ENCODE results near the gene TNFRSF14.

Gene TNFRSF14

DNA sequence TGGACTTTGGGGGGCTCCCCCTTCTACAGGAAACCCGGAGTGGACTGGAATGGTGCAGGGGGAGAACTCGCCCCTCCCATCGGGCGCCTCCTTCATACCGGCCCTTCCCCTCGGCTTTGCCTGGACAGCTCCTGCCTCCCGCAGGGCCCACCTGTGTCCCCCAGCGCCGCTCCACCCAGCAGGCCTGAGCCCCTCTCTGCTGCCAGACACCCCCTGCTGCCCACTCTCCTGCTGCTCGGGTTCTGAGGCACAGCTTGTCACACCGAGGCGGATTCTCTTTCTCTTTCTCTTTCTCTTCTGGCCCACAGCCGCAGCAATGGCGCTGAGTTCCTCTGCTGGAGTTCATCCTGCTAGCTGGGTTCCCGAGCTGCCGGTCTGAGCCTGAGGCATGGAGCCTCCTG lies at the start of gene TNFRSF14:
Gene TNFRSF14, plus strand, starts transcription at position 95 of the 401 bp plus-strand sequence. Its CDS starts 294 bp downstream, at position 389.
- no peak for DNase-seq (ENCODE audit: low read depth)

DNA sequence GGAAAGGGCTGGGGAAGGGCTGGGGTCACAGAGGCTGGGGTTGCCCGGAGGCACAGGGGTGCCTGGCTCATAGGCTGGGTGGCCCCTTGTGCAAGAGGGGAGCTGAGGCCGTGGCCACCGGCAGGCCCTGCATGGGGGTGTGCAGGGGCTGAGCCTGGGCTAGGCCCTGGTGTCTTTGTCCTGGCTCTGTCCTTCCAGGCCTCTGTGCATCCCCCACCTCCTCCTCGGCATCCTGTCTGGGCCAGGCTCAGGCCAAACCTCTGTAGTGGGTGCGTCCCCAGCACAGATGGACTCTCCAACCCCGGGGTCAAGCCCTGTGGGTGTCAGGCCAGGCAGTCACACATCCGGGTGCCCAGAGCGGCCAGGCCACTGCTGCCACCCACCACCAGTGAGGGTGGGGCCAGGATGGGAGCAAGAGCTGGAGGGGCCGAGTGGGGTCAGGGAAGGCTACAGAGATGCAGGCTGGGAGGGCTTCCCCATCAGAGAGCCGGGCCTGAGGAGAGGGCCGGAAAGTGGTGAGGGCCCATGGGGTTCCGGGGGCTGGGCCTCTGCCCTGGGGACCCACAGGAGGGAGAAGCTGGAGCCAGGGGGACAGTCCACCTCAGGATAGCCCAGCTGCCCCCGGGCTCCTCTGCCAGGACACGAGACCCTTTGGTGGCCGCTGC lies 49.1 kb upstream of the TNFRSF14 start:
- DNase-seq (ENCODE audit: low read depth): no peak

DNA sequence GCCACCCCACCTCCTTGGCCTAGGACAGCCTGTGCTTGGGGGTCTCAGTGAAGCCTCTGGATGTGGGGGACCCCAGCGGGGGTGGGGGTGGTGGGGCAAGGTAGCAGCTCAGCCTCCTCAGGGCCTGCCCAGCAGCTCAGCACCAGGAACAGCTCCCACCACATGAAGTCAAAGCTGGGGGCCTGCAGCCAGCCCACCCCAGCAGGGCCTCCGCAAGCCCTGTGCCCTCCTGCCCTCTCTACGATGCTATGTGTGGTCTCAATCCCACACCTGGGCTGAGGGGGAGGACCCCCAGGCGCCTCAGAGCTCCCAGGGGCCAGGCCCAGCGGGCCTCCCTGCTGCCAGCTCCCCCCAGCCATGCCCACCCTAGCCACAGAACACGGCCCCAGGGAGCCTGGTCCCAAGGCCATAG lies 48.4 kb upstream of the TNFRSF14 start:
- no peak for DNase-seq (ENCODE audit: low read depth)

DNA sequence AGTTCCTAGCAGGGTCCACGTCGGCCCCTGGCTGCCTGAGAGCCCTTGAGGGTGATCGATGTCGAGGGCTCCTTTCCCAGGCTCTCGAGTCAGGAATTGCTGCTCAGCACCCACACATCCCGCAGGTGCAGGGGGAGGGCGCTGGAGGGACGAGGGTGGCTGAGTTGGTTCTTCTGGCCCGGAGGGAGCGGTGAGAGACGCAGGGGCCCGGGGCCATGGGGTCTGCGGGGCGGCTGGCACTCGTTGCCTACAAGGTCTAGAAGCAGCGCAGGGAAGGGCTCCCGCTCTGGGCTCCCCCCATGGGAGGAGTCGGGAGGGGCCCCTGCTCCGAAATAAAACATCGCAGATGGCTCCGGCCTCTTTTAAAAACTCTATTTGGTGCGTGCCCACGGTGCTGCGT lies 48.0 kb upstream of the TNFRSF14 start:
- no peak for DNase-seq (ENCODE audit: low read depth)

DNA sequence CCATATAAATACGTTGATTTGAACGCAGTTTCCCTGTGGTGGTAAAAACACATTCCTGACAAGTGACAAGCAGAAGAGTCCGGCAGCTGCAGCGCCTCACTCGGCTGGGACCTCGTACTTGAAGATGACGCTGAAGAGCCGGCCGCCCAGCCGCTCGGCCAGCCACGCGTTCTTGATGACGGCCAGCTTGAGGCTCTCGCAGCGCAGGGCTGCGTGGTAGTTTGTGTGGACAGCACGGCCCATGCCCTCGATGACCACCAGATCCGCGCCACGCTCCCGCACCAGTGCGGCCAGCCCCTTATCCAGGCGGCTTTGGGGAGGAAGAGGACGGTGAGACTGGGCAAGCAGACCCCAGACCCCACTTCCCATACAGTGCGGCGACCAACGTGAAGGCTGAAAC lies 47.4 kb upstream of the TNFRSF14 start:
- DNase-seq (ENCODE audit: low read depth): no peak

DNA sequence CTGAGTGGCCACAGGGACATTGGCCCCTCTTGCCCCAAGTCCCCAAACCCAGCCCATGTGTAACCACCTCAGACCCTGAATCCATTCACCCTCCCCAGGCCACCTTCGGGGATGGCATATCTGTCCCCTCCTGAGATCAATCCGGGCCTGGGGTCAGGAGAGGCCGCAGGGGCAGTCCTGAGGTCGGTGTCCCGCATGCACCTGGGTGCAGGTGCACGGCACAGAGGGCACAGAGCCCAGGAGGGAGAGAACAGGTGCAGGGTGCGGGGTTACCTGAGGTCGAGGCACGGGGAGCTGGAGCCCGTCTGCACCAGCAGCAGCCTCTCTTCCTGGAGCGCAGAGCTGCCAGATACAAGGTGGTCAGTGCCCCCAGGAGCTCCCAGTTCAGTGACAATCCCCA lies 46.6 kb upstream of the TNFRSF14 start:
- no peak for DNase-seq (ENCODE audit: low read depth)

DNA sequence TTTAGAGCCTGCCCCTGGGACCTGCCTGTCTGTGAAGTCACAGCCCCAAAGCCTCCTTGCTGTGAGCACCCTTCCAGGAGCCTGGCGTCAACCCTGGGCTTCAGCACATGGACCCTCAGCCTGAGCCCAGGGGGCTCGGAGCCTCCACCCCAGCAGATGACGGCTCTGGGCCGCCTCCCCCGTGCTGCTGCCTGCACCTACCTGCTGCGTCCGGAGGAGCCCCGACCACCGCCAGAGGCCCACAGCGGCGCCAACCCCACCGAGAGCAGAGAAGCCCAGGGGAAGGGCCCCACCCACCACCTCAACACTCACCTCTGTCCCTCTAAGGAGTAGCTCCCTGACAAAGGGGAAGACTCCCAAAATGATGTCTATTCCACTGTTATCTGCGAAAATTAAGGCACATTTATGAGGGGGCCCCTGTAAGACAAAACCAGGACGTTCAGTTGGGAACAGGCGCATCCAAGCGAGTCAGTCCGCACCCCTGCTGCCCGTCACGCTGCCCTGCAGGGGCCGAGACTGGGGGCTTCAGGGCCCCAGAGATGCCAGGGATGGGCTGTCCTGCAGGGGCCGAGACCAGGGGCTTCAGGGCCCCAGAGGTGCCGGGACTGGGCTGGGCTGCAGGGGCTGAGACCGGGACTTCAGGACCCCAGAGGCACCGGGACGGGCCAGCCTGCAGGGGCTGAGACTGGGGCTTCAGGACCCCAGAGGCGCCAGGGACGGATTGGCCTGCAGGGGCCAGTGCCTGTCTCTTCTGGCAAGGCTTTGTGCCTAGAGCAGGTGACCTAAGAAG lies 45.6 kb upstream of the TNFRSF14 start:
- no peak for DNase-seq (ENCODE audit: low read depth)

DNA sequence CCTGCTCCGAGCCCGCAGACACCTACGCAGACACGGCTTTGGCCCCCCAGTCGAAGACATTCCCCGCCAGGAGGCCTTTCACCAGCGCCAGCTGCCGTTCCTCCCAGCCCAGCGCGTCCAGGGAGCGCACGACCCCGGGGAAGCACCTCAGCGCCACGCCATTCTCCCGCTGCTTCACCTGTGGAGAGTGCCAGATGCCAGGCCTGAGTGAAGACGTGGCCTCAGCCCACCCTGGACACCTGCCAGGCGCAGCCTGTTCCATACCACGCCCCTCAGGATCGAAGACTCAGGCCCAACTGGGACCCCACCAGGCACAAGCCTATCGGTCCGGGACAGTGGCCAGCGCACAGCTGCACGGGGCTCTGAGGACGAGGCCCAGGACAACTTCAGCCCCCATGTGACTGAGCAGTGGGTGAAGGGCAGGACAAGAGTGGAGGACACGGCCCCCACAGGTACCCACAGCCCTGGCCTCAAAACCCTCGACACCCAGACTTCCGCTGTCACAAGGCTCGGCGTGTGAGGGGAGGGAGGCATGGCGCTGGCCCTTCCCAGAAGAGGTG lies 43.2 kb upstream of the TNFRSF14 start:
- DNase-seq (ENCODE audit: low read depth): no peak

DNA sequence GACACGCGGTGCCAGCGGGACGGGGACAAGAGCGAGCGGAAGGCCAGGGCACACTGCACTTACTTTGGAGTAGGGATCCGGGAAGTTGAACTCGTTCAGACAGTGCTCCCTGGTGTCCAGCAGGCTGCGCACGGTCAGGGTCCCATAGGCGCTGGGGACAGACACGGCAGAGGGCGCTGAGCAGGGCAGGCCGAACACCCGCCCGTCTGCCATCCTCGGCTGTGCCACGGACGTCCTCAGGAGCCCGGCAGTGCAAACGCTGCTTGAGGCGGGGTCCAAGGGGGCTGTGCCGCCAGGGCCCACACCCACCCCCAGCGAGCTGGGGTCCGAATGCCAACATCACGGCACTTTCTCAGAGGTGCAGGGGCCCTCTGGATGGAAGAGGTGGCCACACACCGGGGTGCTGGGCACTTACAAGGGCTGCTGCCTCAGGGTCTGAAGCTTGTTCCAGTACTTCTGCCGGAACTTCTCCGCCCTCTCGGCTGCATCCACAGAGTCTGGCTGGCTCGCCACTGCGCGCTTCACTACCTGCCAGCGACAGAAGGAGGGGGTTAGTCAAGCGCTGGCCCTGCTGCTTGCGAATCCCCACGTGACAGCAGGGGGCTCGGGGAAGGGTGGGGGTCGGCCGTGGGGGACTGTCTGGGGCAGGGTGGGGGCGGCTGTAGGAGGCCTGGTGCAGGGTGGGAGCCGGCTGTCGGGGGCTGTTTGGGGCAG lies 42.1 kb upstream of the TNFRSF14 start:
- DNase-seq (ENCODE audit: low read depth): no peak

DNA sequence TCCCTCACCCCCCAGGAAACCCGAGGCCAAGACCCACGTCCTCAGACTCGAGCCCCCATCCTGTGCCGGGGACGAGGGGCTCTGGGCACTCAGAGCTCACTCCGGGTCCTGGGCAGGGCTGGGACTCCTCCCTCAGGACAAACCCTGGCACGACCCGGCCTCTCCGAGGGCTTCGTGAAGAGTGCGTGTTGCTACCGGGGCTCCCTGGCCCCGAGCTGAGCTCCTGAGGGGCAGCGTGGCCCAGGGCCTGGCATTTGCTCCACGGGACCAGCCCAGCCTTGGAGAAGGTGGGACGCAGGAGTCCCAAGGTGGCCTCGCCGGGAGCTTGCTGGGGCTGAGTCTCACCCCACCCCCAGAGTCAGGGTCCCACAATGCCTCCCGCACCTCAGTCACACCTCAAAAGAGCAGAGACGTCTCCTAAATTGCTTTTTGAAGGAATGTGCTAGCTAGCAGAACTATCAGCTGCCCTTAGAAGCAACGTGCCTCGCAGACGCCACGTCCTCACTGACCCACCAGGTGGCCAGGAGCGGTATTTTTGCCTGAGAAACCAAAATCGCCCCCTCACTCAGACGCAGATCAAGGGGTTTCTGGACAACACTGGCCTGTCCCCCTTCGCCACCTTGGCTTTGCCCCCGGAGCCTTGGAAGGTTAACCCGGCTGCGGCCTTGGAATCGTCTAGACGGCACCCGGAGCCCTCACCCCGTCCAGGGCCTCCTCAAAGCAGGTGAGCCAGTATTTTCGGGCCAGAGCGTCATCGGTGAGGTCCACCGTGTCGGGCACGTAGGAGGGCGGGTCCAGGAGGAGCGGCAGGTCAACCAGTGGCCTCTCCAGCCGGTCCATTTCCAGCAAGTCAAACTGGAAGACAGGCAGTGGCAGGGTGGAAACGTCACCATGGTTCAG lies 41.1 kb upstream of the TNFRSF14 start:
- DNase-seq (ENCODE audit: low read depth): no peak

DNA sequence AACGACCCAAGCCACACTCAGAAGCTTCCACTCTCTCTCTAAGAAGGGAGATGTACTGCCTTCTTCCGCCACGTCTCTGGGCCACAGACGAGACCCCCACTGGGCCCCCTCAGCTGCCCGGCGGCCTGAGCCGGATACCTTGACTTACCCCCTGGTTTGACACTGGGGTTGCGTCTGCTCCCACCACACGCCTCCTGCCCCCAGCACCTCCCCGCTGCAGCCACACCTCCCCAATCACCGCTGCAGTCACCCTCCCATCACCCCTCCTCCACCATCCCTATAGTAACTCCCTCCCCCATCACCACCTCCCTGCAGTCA lies 40.4 kb upstream of the TNFRSF14 start:
- DNase-seq (ENCODE audit: low read depth): no peak

DNA sequence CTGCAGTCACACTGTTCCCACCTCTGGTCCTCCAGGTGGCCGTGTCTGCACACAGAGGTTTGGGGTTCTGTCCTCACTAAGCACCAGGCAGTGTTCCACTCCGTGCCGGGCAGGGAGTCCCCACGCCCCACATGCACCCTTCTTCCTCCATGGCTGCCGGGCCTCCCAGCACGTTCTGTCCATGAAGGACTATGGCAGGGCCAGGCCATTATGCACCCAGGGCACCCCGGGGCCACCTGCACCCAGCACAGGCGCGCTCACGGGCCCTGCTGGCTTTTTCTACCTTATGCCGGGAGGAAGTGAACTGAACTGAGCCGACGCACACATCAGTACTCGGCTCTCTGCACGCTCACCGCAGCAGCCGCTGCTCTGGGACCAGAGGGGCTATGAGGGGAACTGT lies 40.0 kb upstream of the TNFRSF14 start:
- no peak for DNase-seq (ENCODE audit: low read depth)

DNA sequence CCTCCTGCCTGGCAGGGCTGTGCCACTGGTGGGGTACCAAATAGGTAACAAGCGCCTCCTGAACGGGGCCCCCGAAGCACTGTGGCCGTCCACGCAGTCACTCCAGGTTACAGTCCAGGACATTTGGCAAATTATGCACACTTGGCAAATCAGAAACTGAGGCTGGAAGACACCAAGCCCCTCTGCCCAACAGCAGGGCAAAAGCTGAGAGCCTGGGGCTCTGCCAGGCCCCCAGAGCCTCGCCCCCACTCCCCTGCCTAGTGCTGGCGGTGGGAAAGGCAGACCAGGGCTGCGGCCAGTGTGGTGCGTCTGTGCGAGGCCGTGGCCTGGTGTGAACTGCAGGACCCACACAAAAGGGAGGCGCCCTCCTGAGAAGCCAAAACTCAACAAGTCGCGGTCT lies 39.2 kb upstream of the TNFRSF14 start:
- no peak for DNase-seq (ENCODE audit: low read depth)

DNA sequence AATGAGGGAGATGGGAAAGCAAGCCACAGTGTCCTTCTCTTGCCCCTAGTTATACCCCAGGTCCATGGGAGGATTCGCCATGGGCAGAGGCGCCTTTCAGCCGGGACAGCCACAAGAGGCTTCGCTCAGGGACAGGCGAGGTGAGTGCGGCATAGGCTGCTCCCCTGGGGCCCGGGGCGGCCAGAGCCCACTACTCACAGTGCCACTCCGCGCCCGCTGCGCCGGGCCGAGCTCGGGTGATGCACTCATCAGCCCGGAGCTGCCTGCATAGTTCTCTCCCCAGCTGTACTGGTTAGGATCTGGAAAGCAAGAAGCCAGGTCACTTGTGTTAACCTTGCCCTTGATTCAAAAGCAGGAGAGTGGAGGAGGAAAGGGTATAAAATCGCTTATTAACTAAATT lies 38.2 kb upstream of the TNFRSF14 start:
- DNase-seq (ENCODE audit: low read depth): no peak

DNA sequence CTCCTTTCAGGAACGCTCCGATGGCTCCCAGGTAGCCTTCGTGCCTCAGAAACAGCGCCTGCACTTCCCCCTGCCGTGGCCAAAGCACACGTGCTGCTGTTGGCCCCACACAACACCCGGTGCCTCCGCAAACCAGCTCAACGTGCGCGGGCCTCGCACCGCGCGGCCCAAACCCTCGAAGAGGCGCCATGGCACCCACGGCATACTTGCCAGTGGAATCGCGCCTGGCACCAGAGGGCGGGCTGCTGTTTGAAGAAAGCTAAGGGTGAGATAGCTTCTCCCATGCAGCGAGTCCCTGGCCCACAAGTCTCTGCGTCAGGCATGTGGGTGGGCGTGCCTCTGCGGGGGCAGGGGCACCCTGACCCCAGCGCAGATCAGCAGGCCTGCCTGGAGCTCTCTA lies 37.6 kb upstream of the TNFRSF14 start:
- DNase-seq (ENCODE audit: low read depth): no peak

DNA sequence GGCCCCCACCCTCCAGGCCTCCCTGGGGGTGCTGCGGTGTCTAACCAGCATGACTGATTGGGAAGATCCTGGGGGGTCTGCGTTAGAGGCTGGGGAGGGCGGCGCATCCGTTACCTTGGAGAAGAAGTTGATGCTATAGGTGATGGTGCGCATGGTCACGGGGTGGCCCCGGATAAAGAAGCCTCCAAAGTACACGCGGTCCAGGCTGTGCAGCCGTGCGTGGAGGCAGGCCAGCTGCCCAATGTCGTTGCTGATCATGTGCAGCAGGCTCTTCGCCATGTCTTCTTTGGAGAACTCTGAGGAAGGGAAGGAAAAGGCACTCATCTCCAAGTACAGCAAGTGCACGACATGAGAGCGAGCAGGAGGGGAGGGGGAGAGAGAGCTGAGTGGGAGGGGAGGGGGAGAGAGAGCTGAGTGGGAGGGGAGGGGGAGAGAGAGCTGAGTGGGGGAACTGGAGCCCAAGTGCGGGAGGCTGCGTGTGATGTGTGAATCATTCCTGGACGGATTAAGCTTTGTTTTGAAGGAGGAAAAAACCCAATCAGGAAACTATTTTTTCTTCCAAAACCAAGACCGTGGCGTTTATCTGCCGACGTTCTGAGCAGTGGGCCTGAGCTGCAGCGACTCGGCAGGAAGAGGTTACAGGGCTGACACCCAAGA lies 37.0 kb upstream of the TNFRSF14 start:
- no peak for DNase-seq (ENCODE audit: low read depth)

DNA sequence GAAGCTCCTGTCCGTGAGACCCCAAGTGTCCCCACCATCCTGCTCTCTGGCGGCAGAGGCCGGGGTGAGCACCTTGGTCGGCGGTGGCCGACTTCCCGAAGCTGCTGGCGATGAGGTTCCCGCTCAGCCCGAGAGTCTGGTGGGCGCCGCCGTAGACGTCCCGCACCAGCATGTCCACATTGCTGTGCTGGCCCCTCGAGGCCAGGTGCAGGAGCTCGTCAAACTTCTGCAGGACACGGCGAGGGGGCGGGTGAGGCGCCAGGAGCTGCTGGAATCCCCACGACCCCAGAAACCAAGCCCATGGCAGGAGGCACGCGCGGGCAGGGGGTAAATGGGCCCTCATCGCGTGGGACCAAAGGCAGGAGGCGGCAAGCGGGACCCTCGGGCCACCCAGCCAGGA lies 36.4 kb upstream of the TNFRSF14 start:
- DNase-seq (ENCODE audit: low read depth): no peak

DNA sequence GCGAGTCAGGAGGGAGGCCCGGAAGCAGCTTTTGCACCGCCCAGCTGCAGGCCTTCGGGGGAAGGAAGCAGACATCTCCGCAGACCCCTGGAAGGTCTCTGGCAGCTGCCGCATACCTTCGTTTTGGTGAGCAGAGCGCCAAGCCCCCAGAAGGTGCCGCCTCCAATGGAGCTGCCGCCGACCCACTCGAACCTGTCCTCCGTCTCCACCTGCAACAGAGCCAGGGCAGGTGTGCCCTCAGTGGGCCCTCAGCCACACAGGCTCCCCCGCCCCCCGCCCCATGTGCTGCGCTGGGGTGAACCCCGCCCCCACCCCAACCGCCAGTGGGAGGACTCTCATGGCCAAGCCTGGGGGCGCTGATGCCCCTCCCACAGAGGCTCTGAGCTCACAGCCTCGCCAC lies 36.0 kb upstream of the TNFRSF14 start:
- DNase-seq (ENCODE audit: low read depth): no peak

DNA sequence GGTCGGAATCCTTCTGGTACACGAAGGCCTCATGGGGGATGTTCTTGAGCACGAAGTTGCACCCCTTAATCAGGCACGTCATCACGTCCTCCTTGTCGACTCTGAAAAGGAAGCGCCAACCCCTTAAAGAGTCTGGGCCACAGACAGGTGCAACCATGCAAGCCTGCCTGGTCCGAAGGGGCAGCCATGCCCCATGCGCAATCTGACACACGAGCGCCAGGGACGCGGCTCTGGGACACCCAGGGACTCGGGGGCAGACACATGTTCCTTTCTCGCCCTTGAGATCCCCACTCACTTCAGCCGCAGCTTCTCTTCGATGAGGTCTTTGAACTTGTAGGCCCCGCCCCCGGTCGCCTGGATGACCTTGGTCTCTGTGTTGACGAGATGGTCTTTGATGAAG lies 35.4 kb upstream of the TNFRSF14 start:
- no peak for DNase-seq (ENCODE audit: low read depth)

DNA sequence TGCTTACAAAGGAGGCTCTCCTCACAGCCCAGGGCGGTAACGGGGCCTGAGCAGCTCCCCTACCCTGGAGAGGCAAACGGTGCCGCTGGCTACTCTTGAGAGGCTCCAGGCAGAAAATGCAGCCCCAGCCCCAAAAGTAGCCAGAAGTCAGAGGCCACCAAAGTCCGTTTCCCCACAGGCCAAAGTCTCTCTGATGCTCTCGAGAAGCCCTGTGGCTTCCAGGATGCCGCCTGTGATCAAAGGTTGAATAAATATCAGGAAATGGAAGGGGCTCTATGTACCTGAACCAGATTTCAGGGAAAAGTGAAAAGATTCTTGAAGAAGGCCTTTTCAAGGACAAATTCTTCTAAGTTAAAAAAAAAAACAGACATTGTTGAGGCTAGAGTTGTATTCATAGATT lies 33.9 kb upstream of the TNFRSF14 start:
- DNase-seq (ENCODE audit: low read depth): no peak

DNA sequence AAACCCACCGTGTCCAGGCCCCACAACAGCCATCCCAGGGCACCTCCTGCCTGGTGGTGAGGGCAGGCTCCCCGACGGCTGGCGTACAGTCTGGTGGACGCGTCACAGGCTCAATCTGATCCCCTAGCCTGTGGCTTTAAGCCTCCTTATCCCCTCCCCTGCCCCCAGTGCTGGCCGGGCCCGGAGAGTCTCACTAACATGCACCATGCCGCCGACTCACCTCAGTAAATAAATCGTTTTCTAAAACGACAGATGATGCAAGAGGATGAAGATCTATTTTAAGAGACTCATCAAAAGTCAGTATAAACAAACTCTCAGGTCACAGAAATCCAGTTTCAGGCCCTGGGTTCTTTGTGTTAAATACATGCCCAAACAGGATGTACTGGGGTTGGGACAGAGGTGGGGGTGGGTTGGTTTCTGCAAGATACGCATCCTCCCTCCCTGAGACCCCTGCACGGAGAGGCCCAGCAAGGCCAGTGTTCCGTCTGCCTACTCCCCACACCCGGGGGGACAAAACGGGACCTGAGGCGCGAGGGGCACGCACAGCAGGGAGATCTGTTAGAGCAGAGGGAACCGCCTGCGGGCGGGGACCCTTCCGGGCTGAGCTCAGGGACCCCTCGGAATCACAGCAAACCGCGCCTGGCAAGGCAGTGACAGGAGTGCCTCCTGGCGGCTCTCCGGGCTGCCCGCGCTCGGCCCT lies 32.8 kb upstream of the TNFRSF14 start:
- no peak for DNase-seq (ENCODE audit: low read depth)
